Liver (tissue), 9 donors: Measurements from ENCODE around the gene XRCC5. TPM values are rescaled to one million over a fixed set of nuclear protein-coding genes. Genes with fewer than 3 reads are reported as not detected.
"Not testable (repeated sequence)": the region's sequence is repeated elsewhere in the genome, so short reads cannot be mapped to it uniquely, and the experiment has no call there.

Source experiments
- DNase-seq: peaks from one replicate; pipeline ENCODE4 v3.0.0-alpha.2; 2017; ENCODE audit warnings: low spot score
- H3K27ac ChIP-seq, 2 donors: one replicate each; pipeline ENCODE4 v1.7.0; 2013; ENCODE audit warnings: inconsistent platforms in 2 of 2, low read length in 2 of 2, control low read depth in 1 of 2, low read depth in 1 of 2, mild to moderate bottlenecking in 1 of 2
- H3K27me3 ChIP-seq, 4 donors: one replicate each; pipeline versions ENCODE4 v1.6.1 to v1.7.0; 2013; ENCODE audit warnings: low read length in 3 of 4, inconsistent platforms in 1 of 4, mild to moderate bottlenecking in 1 of 4, moderate library complexity in 1 of 4; ENCODE audit not compliant: control insufficient read depth in 4 of 4, insufficient read depth in 4 of 4
- H3K36me3 ChIP-seq, 4 donors: one replicate each; pipeline versions ENCODE4 v1.6.1 to v1.7.0; 2013; ENCODE audit warnings: low read length in 3 of 4, mild to moderate bottlenecking in 3 of 4, low read depth in 1 of 4, moderate library complexity in 1 of 4; ENCODE audit not compliant: control insufficient read depth in 4 of 4, insufficient read depth in 3 of 4
- H3K4me1 ChIP-seq, 4 donors: one replicate each; pipeline versions ENCODE4 v1.6.1 to v1.7.0; 2013; ENCODE audit warnings: low read length in 3 of 4, mild to moderate bottlenecking in 3 of 4, moderate library complexity in 1 of 4; ENCODE audit not compliant: control insufficient read depth in 4 of 4, insufficient read depth in 4 of 4
- H3K4me3 ChIP-seq, 3 donors: one replicate each; pipeline versions ENCODE4 v1.6.1 to v1.7.0; 2013; ENCODE audit warnings: low read length in 3 of 3, control low read depth in 1 of 3, low read depth in 1 of 3, mild to moderate bottlenecking in 1 of 3
- H3K9ac ChIP-seq, 2 donors: one replicate each; pipeline ENCODE4 v1.7.0; 2013; ENCODE audit warnings: low read length in 2 of 2, mild to moderate bottlenecking in 2 of 2, moderate library complexity in 2 of 2, control low read depth in 1 of 2, low read depth in 1 of 2
- H3K9me3 ChIP-seq, 4 donors: one replicate each; pipeline versions ENCODE4 v1.6.1 to v1.7.0; 2013; ENCODE audit warnings: low read length in 3 of 4; ENCODE audit not compliant: control insufficient read depth in 4 of 4
- ATF3 ChIP-seq: IDR thresholded peaks from 2 replicates; pipeline ENCODE4 v1.6.1; 2016; ENCODE audit warnings: antibody characterized with exemption
- CTCF ChIP-seq: fragments of 150-350 bp; IDR thresholded peaks from 2 replicates; pipeline ENCODE4 v1.5.1; 2017; ENCODE audit warnings: improper control_type of control experiment, low read depth, low read length; ENCODE audit not compliant: missing input control
- EGR1 ChIP-seq, 2 donors: IDR thresholded peaks; 2 replicates each; pipeline ENCODE4 v1.6.1; 2016 to 2018; ENCODE audit warnings: antibody characterized with exemption in 2 of 2, low read depth in 2 of 2
- FOXA1 ChIP-seq: IDR thresholded peaks from 2 replicates; pipeline ENCODE4 v1.6.1; 2016; ENCODE audit warnings: antibody characterized with exemption
- FOXA2 ChIP-seq: IDR thresholded peaks from 2 replicates; pipeline ENCODE4 v1.6.1; 2016; ENCODE audit warnings: antibody characterized with exemption
- GABPA ChIP-seq, 2 donors: IDR thresholded peaks in 1 of 2; conservative IDR thresholded peaks in 1 of 2; 2 replicates each; pipeline ENCODE4 v1.6.1; 2016; ENCODE audit warnings: antibody characterized with exemption in 2 of 2, mild to moderate bottlenecking in 1 of 2, moderate library complexity in 1 of 2
- HNF4A ChIP-seq, 2 donors: conservative IDR thresholded peaks; 2 replicates each; pipeline ENCODE4 v1.6.1; 2016; ENCODE audit warnings: antibody characterized with exemption in 2 of 2, mild to moderate bottlenecking in 2 of 2
- HNF4G ChIP-seq: IDR thresholded peaks from 2 replicates; pipeline ENCODE4 v1.6.1; 2016; ENCODE audit warnings: antibody characterized with exemption
- NR2F2 ChIP-seq: IDR thresholded peaks from 2 replicates; pipeline ENCODE4 v1.6.1; 2016; ENCODE audit warnings: antibody characterized with exemption
- RAD21 ChIP-seq, 2 donors: IDR thresholded peaks; 2 replicates each; pipeline ENCODE4 v1.6.1; 2016; ENCODE audit warnings: antibody characterized with exemption in 2 of 2, mild to moderate bottlenecking in 2 of 2
- RXRA ChIP-seq, 2 donors: IDR thresholded peaks; 2 replicates each; pipeline ENCODE4 v1.6.1; 2017 to 2018; ENCODE audit warnings: antibody characterized with exemption in 2 of 2, mild to moderate bottlenecking in 1 of 2
- SP1 ChIP-seq: IDR thresholded peaks from 2 replicates; pipeline ENCODE4 v1.6.1; 2018; ENCODE audit warnings: antibody characterized with exemption, mild to moderate bottlenecking
- YY1 ChIP-seq: IDR thresholded peaks from 2 replicates; pipeline ENCODE4 v1.6.1; 2016; ENCODE audit warnings: antibody characterized with exemption, mild to moderate bottlenecking
- ZBTB33 ChIP-seq: IDR thresholded peaks from 2 replicates; pipeline ENCODE4 v1.6.1; 2016; ENCODE audit warnings: antibody characterized with exemption
- WGBS: extraction: QIAGEN DNeasy Blood & Tissue Kit; methylation state at CpG from one replicate; pipeline ENCODE4 v1.1.7; 2013; 5-methylcytosine and 5-hydroxymethylcytosine counted together
- polyA plus RNA-seq, 2 donors: library from polyadenylated mRNA; stranded (reverse) in 1 of 2; unstranded in 1 of 2; fragments of 200-250 nt in 1 of 2; fragments of >200 nt in 1 of 2; fragmentation: Nextera tagmentation in 1 of 2; extraction: Ambion mirVana in 1 of 2; gene quantifications; one replicate each; pipeline versions ENCODE4 v1.2.1 to v1.2.3, GENCODE V29; 2013 to 2015
- total RNA-seq, 2 donors: library from RNA; depleted of rRNA; stranded (reverse); fragments of >200 nt; gene quantifications; one replicate each; pipeline ENCODE4 v1.2.3, GENCODE V29; 2014
- TF ChIP-seq, protein P1 (sequence below): IDR thresholded peaks from 2 replicates; pipeline ENCODE4 v1.6.1; 2016; ENCODE audit warnings: antibody characterized with exemption, mild to moderate bottlenecking
- donor health status: healthy.
- donor health status: healthy.
- donor health status: healthy.
- donor health status: healthy.
- donor health status: healthy.

XRCC5 gene
- total and polyA plus RNA-seq, 4 donors, result 63.7 to 140 (median 84.5) TPM

GRCh38 chr2:216139884-216140283 is 30.7 kb downstream of the XRCC5 start:
- Histone ChIP-seq H3K27me3 (no peaks in the 10 kb centered on the region), H3K9ac (no peak overlapping the region), H3K27ac (no peak overlapping the region), H3K4me3 (no peak overlapping the region), H3K36me3 (peaks cover 18 to 81% (median 70%) of the 10 kb centered on the region in 4 donors), H3K9me3 (no peaks in the 10 kb centered on the region), H3K4me1 (peaks cover 3 to 14% (median 6%) of the 10 kb centered on the region in 4 donors)
- no peak for DNase-seq
- no peak for TF ChIP-seq GABPA (IDR thresholded peaks at IDR 0.05 in 1 of 2, conservative IDR thresholded peaks at IDR 0.05 in 1 of 2)
- peak in 1 of 2 donors; percentile 12 for TF ChIP-seq HNF4A (conservative IDR thresholded peaks at IDR 0.05)
- TF ChIP-seq CTCF, result peak; percentile 56
- peak; percentile 78 to 88 for TF ChIP-seq RAD21 (IDR thresholded peaks at IDR 0.05)

- H3K4me3 ChIP-seq, result not testable (repeated sequence)
These were observed 32.4 kb downstream of the XRCC5 start for GRCh38 chr2:216141516-216141915.

GRCh38 chr2:216142540-216142939 is 33.4 kb downstream of the XRCC5 start:
- TF ChIP-seq YY1 (no peak), FOXA1 (no peak), ZBTB33 (no peak), RXRA (IDR thresholded peaks at IDR 0.05) (no peak), ATF3 (no peak), RAD21 (IDR thresholded peaks at IDR 0.05) (no peak), CTCF (no peak), HNF4A (conservative IDR thresholded peaks at IDR 0.05) (no peak), NR2F2 (no peak), HNF4G (no peak), FOXA2 (no peak), EGR1 (IDR thresholded peaks at IDR 0.05; ENCODE audit: low read depth in 2 of 2) (no peak), SP1 (no peak)
- TF ChIP-seq, protein P1, sequence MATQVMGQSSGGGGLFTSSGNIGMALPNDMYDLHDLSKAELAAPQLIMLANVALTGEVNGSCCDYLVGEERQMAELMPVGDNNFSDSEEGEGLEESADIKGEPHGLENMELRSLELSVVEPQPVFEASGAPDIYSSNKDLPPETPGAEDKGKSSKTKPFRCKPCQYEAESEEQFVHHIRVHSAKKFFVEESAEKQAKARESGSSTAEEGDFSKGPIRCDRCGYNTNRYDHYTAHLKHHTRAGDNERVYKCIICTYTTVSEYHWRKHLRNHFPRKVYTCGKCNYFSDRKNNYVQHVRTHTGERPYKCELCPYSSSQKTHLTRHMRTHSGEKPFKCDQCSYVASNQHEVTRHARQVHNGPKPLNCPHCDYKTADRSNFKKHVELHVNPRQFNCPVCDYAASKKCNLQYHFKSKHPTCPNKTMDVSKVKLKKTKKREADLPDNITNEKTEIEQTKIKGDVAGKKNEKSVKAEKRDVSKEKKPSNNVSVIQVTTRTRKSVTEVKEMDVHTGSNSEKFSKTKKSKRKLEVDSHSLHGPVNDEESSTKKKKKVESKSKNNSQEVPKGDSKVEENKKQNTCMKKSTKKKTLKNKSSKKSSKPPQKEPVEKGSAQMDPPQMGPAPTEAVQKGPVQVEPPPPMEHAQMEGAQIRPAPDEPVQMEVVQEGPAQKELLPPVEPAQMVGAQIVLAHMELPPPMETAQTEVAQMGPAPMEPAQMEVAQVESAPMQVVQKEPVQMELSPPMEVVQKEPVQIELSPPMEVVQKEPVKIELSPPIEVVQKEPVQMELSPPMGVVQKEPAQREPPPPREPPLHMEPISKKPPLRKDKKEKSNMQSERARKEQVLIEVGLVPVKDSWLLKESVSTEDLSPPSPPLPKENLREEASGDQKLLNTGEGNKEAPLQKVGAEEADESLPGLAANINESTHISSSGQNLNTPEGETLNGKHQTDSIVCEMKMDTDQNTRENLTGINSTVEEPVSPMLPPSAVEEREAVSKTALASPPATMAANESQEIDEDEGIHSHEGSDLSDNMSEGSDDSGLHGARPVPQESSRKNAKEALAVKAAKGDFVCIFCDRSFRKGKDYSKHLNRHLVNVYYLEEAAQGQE, result no peak
- H3K4me1 ChIP-seq, result peaks cover 0 to 7% (median 0%) of the 10 kb centered on the region in 4 donors
- H3K27ac ChIP-seq, result no peak overlapping the region
- H3K4me3 ChIP-seq, result no peak overlapping the region
- no peak for DNase-seq
- no peaks in the 10 kb centered on the region for H3K27me3 ChIP-seq
- no peak overlapping the region for H3K9ac ChIP-seq
- H3K9me3 ChIP-seq, result no peaks in the 10 kb centered on the region
- 100% methylated on average over 1 of the region's 1 CpG for WGBS
- peaks cover 20 to 80% (median 63%) of the 10 kb centered on the region in 4 donors for H3K36me3 ChIP-seq

More at GRCh38 chr2:216141516-216141915, 32.4 kb downstream of the XRCC5 start:
- not testable (repeated sequence) for H3K9ac ChIP-seq, H3K27me3 ChIP-seq, H3K4me1 ChIP-seq, DNase-seq, H3K9me3 ChIP-seq, H3K27ac ChIP-seq
- H3K36me3 ChIP-seq, result peaks cover 18 to 82% (median 68%) of the 10 kb centered on the region in 4 donors
- 97% methylated on average over 4 of the region's 4 CpGs for WGBS
